ENCODE data around the gene FHIP1B.

Gene FHIP1B

GRCh38 chr11:6240139-6240538 is 5.7 kb upstream of the FHIP1B start:
- no peak for DNase-seq (ENCODE audit: low read depth in 2 of 2)

GRCh38 chr11:6238902-6239301 is 4.5 kb upstream of the FHIP1B start, which contains the start of gene CNGA4:
Gene CNGA4 (plus strand): TSS chr11:6239089. CDS start chr11:6239207, 118 bp downstream.
- DNase-seq (ENCODE audit: low read depth in 2 of 2): no peak

GRCh38 chr11:6237761-6238302 is 3.4 kb upstream of the FHIP1B start:
- DNase-seq (ENCODE audit: low read depth in 2 of 2): no peak

- no peak for DNase-seq (ENCODE audit: low read depth in 2 of 2)
These were observed 2.8 kb upstream of the FHIP1B start for GRCh38 chr11:6237266-6237665.

- no peak for DNase-seq (ENCODE audit: low read depth in 2 of 2)
These were observed 451 bp downstream of the FHIP1B start for GRCh38 chr11:6233984-6234386.

GRCh38 chr11:6232899-6233298 is 1.5 kb downstream of the FHIP1B start:
- no peak for DNase-seq (ENCODE audit: low read depth in 2 of 2)

GRCh38 chr11:6229911-6230310 is 4.5 kb downstream of the FHIP1B start:
- no peak for DNase-seq (ENCODE audit: low read depth in 2 of 2)

- no peak for DNase-seq (ENCODE audit: low read depth in 2 of 2)
These were observed 5.9 kb downstream of the FHIP1B start for GRCh38 chr11:6228520-6228919.

GRCh38 chr11:6225896-6226295 is 8.5 kb downstream of the FHIP1B start:
- no peak for DNase-seq (ENCODE audit: low read depth in 2 of 2)

GRCh38 chr11:6225024-6225423 is 9.4 kb downstream of the FHIP1B start:
- no peak for DNase-seq (ENCODE audit: low read depth in 2 of 2)

GRCh38 chr11:6224421-6224820 is 10.0 kb downstream of the FHIP1B start:
- no peak for DNase-seq (ENCODE audit: low read depth in 2 of 2)

GRCh38 chr11:6223854-6224253 is 10.6 kb downstream of the FHIP1B start:
- DNase-seq (ENCODE audit: low read depth in 2 of 2): no peak

- no peak for DNase-seq (ENCODE audit: low read depth in 2 of 2)
These were observed 15.1 kb downstream of the FHIP1B start for GRCh38 chr11:6219359-6219758.

- DNase-seq (ENCODE audit: low read depth in 2 of 2): no peak
These were observed 16.7 kb downstream of the FHIP1B start for GRCh38 chr11:6217722-6218121.

GRCh38 chr11:6216501-6216900 is 17.9 kb downstream of the FHIP1B start:
- DNase-seq (ENCODE audit: low read depth in 2 of 2): no peak

GRCh38 chr11:6214530-6214929 is 19.9 kb downstream of the FHIP1B start:
- DNase-seq (ENCODE audit: low read depth in 2 of 2): no peak

GRCh38 chr11:6210274-6210955 is 24.0 kb downstream of the FHIP1B start:
- DNase-seq (ENCODE audit: low read depth in 2 of 2): no peak

GRCh38 chr11:6209801-6210200 is 24.6 kb downstream of the FHIP1B start:
- DNase-seq (ENCODE audit: low read depth in 2 of 2): no peak

- DNase-seq (ENCODE audit: low read depth in 2 of 2): no peak
These were observed 27.8 kb downstream of the FHIP1B start for GRCh38 chr11:6206456-6207180.

- no peak for DNase-seq (ENCODE audit: low read depth in 2 of 2)
These were observed 29.1 kb downstream of the FHIP1B start, which contains the start of gene C11orf42 for GRCh38 chr11:6205366-6205765. Gene C11orf42 (plus strand): TSS chr11:6205557. CDS start chr11:6205616, 59 bp downstream.

GRCh38 chr11:6204706-6205105 is 29.7 kb downstream of the FHIP1B start:
- no peak for DNase-seq (ENCODE audit: low read depth in 2 of 2)

GRCh38 chr11:6203327-6203726 is 31.1 kb downstream of the FHIP1B start:
- no peak for DNase-seq (ENCODE audit: low read depth in 2 of 2)

- DNase-seq (ENCODE audit: low read depth in 2 of 2): no peak
These were observed 32.4 kb downstream of the FHIP1B start for GRCh38 chr11:6202041-6202440.

Measured in stimulated activated CD8-positive, alpha-beta memory T cell treated with anti-CD3 and anti-CD28 coated beads, Interleukin-7, amount 100 ng/mL, for 4 hours (primary cell).